ENCODE results near the gene PANK3. TPM values are rescaled to one million over a fixed set of nuclear protein-coding genes. Genes with fewer than 3 reads are reported as not detected.

PANK3 gene
- total RNA-seq, 1 experiment from 2014 or later = 82.6 TPM

DNA sequence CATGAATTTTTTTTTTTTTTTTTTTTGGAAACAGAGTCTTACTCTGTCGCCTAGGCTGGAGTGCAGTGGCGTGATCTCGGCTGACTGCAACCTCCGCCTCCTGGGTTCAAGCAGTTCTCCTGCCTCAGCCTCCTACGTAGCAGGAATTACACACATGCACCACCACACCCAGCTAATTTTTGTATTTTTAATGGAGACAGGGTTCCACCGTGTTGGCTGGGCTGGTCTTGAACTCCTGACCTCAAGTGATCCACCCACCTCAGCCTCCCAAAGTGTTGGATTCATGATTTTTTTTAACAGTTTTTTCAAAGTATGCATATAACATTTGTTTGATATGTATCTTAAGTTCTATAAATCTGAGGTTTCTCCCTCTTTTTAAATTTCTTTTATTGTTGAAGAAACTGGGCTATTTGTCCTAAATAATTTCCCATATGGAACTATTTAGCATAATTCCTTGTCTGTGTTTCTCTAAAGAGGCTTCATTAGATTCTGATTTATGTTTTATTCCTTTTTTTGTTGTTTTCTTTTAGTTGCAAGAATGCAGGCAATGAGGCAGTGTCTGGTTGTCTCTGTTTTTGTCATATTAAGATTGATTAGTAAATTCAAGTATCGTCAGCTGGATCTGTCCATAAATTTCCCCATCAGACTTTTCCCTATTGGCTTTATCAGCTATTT lies 76.5 kb downstream of the PANK3 start:
- no peak overlapping the region for H2AFZ ChIP-seq (ENCODE audit: low read length)

More for the DNA sequence above, 76.5 kb downstream of the PANK3 start:
- H3K23me2 ChIP-seq (ENCODE audit: insufficient read length, low read depth, low read length, poor library complexity, severe bottlenecking) = no peaks in the 10 kb centered on the region
- H2BK12ac ChIP-seq (ENCODE audit: insufficient read length, low read depth, low read length) = no peak overlapping the region
- no peaks in the 10 kb centered on the region for H4K20me1 ChIP-seq (ENCODE audit: control insufficient read depth, insufficient read depth, insufficient read length)
- H2AK5ac ChIP-seq (ENCODE audit: insufficient read length, low read length) = no peak overlapping the region
- H4K8ac ChIP-seq (replicated peaks; ENCODE audit: insufficient read length, low read depth, low read length) = no peak overlapping the region
- H2BK120ac ChIP-seq (ENCODE audit: low read depth, low read length, poor library complexity, severe bottlenecking) = no peak overlapping the region
- H3K36me3 Mint-ChIP-seq (ENCODE audit: insufficient read depth in 1 of 3, low read depth in 3 of 3) = peaks cover 19 to 63% (median 60%) of the 10 kb centered on the region in 3 experiments; a peak in 6 of 7 replicates
- no peaks in the 10 kb centered on the region for H3K27me3 Mint-ChIP-seq (ENCODE audit: low read depth)
- H3K4me1 Mint-ChIP-seq = no peaks in the 10 kb centered on the region
- H3T11ph ChIP-seq (ENCODE audit: low read length) = no peak overlapping the region
- no peak overlapping the region for H3K4me2 ChIP-seq (ENCODE audit: insufficient read depth, insufficient read length, low read length)
- H3K9me3 ChIP-seq (ENCODE audit: control insufficient read depth, low read depth, low read length) = no peaks in the 10 kb centered on the region
- no CpG with 5 or more reads among the region's 7 CpGs for WGBS (ENCODE audit: extremely low coverage, insufficient read length, low lambda C conversion rate)
- H3K18ac ChIP-seq (ENCODE audit: insufficient read length, low read depth, low read length) = no peak overlapping the region
- no peaks in the 10 kb centered on the region for H3K4me1 ChIP-seq (ENCODE audit: insufficient read depth, low read length)
- H4K5ac ChIP-seq (ENCODE audit: insufficient read length, low read depth, low read length) = no peak overlapping the region
- no peaks in the 10 kb centered on the region for H3K79me2 ChIP-seq (ENCODE audit: insufficient read depth, low read length)
- no peak overlapping the region for H3K27ac Mint-ChIP-seq
- peaks cover 3% of the 10 kb centered on the region for H3K79me1 ChIP-seq (ENCODE audit: insufficient read depth, low read depth, low read length, poor library complexity, severe bottlenecking)
- no peaks in the 10 kb centered on the region for H3K27me3 ChIP-seq (ENCODE audit: insufficient read depth, low read length)
- no peaks in the 10 kb centered on the region for H3K9me3 Mint-ChIP-seq
- H3K9ac ChIP-seq (ENCODE audit: extremely low read depth, insufficient read length, low read length) = no peak overlapping the region
- TF ChIP-seq, protein P1, sequence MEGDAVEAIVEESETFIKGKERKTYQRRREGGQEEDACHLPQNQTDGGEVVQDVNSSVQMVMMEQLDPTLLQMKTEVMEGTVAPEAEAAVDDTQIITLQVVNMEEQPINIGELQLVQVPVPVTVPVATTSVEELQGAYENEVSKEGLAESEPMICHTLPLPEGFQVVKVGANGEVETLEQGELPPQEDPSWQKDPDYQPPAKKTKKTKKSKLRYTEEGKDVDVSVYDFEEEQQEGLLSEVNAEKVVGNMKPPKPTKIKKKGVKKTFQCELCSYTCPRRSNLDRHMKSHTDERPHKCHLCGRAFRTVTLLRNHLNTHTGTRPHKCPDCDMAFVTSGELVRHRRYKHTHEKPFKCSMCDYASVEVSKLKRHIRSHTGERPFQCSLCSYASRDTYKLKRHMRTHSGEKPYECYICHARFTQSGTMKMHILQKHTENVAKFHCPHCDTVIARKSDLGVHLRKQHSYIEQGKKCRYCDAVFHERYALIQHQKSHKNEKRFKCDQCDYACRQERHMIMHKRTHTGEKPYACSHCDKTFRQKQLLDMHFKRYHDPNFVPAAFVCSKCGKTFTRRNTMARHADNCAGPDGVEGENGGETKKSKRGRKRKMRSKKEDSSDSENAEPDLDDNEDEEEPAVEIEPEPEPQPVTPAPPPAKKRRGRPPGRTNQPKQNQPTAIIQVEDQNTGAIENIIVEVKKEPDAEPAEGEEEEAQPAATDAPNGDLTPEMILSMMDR (conservative IDR thresholded peaks at IDR 0.05) = no peak
- H2BK15ac ChIP-seq (ENCODE audit: low read depth, low read length) = no peak overlapping the region
- no peak overlapping the region for H2BK5ac ChIP-seq (ENCODE audit: insufficient read length, low read length)
- H3K4me3 Mint-ChIP-seq = no peak overlapping the region
- H4K91ac ChIP-seq (ENCODE audit: insufficient read length, low read depth, low read length) = no peak overlapping the region
- no peak overlapping the region for H3K4ac ChIP-seq (ENCODE audit: low read depth, low read length)
- no peak overlapping the region for H2BK20ac ChIP-seq (ENCODE audit: low read depth, low read length, poor library complexity, severe bottlenecking)
- no peak overlapping the region for H3K23ac ChIP-seq (ENCODE audit: insufficient read length, low read depth, low read length)
- H3K27ac ChIP-seq (ENCODE audit: insufficient read length, low read depth, low read length) = no peak overlapping the region
- H3K14ac ChIP-seq (ENCODE audit: insufficient read depth, low read length) = no peak overlapping the region
- no peak overlapping the region for H3K56ac ChIP-seq (ENCODE audit: insufficient read length, low read depth, low read length)
- no peak for DNase-seq

Small RNA genes within 50 kb of the gene (microRNA-seq; reads per million reads assigned to microRNA genes)
- gene MIR103A1 (ENCODE audit: borderline microRNAs expressed) (not detected), gene MIR103B1 (ENCODE audit: borderline microRNAs expressed) (not detected)

Other genes with a start within 250 kb of the PANK3 start
- 97.5 and 108 TPM in 2 replicates for gene RARS1, start 92.9 kb downstream of the PANK3 start, total RNA-seq (2021)
- 3.6 and 4.8 TPM in 2 replicates for gene FBLL1, start 50.1 kb downstream of the PANK3 start, total RNA-seq (2021)